Calu3 (cell line): ENCODE results near the gene CNTN1. TPM values are rescaled to one million over a fixed set of nuclear protein-coding genes. Genes with fewer than 3 reads are reported as not detected.

Source experiments
- BruUV-seq: library from RNA; stranded (reverse); fragments of 400-500 nt; replicated peaks from 2 replicates; lab custom pipeline; 2021; lab: Mats Ljungman, UMichigan
- CTCF ChIA-PET: fragments of 300-600 bp; sonication (Branson Sonifier 250); formaldehyde crosslinking; loops from one replicate; lab custom pipeline; 2022; ENCODE audit warnings: antibody characterized with exemption; lab: Charles Lee
- DNase-seq: peaks from one replicate; pipeline ENCODE4 v3.0.0; 2022
- H3K27ac Mint-ChIP-seq: one replicate; pipeline ENCODE4 v1.8.0; 2022; ENCODE audit warnings: mixed read lengths; ENCODE audit not compliant: unreplicated experiment
- H3K27me3 Mint-ChIP-seq: one replicate; pipeline ENCODE4 v1.8.0; 2022; ENCODE audit warnings: mixed read lengths; ENCODE audit not compliant: unreplicated experiment
- H3K36me3 Mint-ChIP-seq: one replicate; pipeline ENCODE4 v1.8.0; 2022; ENCODE audit warnings: mild to moderate bottlenecking, moderate library complexity, mixed read lengths; ENCODE audit not compliant: insufficient read depth, unreplicated experiment
- H3K4me1 Mint-ChIP-seq: one replicate; pipeline ENCODE4 v1.8.0; 2022; ENCODE audit warnings: mild to moderate bottlenecking, low read depth, mixed read lengths; ENCODE audit not compliant: unreplicated experiment
- H3K4me3 Mint-ChIP-seq: one replicate; pipeline ENCODE4 v1.8.0; 2022; ENCODE audit warnings: mild to moderate bottlenecking, low read depth, moderate library complexity, mixed read lengths; ENCODE audit not compliant: unreplicated experiment
- H3K9me3 Mint-ChIP-seq: one replicate; pipeline ENCODE4 v1.8.0; 2022; ENCODE audit warnings: low read depth, mixed read lengths; ENCODE audit not compliant: unreplicated experiment
- CTCF ChIP-seq: fragments of 200-600 bp; IDR thresholded peaks from one replicate; pipeline ENCODE4 v1.8.0; 2022; ENCODE audit warnings: antibody characterized with exemption; ENCODE audit not compliant: unreplicated experiment
- intact Hi-C: fragments of 100-400 bp; cut with micrococcal nuclease; formaldehyde crosslinking; loops from one replicate; pipeline ENCODE4 v1.10.0; 2022; ENCODE audit not compliant: unreplicated experiment
- total RNA-seq: library from RNA; stranded (reverse); gene quantifications from 2 replicates; pipeline ENCODE4 v1.2.3, GENCODE V29; 2022

The CNTN1 gene
- total RNA-seq, 1 experiment from 2014 or later = not detected

- intact Hi-C loops = no loop called here
- H3K4me1 Mint-ChIP-seq = no peaks in the 10 kb centered on the region
- H3K4me3 Mint-ChIP-seq = no peak overlapping the region
- no peak overlapping the region for H3K27ac Mint-ChIP-seq
- no peaks in the 10 kb centered on the region for H3K9me3 Mint-ChIP-seq
- CTCF ChIA-PET = no interaction called here
- TF ChIP-seq CTCF = no peak
- H3K27me3 Mint-ChIP-seq = no peaks in the 10 kb centered on the region
- no peak for DNase-seq
- H3K36me3 Mint-ChIP-seq = peaks cover 4% of the 10 kb centered on the region
- no TSS peak for BruUV-seq
Measured at GRCh38 chr12:40770781-40771180, 78.5 kb downstream of the CNTN1 start.

GRCh38 chr12:40775661-40776060 lies 83.4 kb downstream of the CNTN1 start:
- DNase-seq = no peak
- Mint-ChIP-seq H3K27ac (no peak overlapping the region), H3K27me3 (no peaks in the 10 kb centered on the region), H3K4me1 (peaks cover 11% of the 10 kb centered on the region), H3K36me3 (no peaks in the 10 kb centered on the region), H3K4me3 (no peak overlapping the region), H3K9me3 (no peaks in the 10 kb centered on the region)
- intact Hi-C loops = no loop called here
- CTCF ChIA-PET = no interaction called here
- no peak for TF ChIP-seq CTCF
- no TSS peak for BruUV-seq

- no TSS peak for BruUV-seq
- H3K4me3 Mint-ChIP-seq = no peak overlapping the region
- no peaks in the 10 kb centered on the region for H3K27me3 Mint-ChIP-seq
- H3K27ac Mint-ChIP-seq = no peak overlapping the region
- H3K36me3 Mint-ChIP-seq = no peaks in the 10 kb centered on the region
- no peak for TF ChIP-seq CTCF
- H3K9me3 Mint-ChIP-seq = no peaks in the 10 kb centered on the region
- intact Hi-C loops = no loop called here
- CTCF ChIA-PET = no interaction called here
- no peaks in the 10 kb centered on the region for H3K4me1 Mint-ChIP-seq
- no peak for DNase-seq
Measured at GRCh38 chr12:40784102-40784501, 91.9 kb downstream of the CNTN1 start.

GRCh38 chr12:40788276-40788675 lies 96.0 kb downstream of the CNTN1 start:
- no peak overlapping the region for H3K27ac Mint-ChIP-seq
- H3K9me3 Mint-ChIP-seq = no peaks in the 10 kb centered on the region
- DNase-seq = no peak
- BruUV-seq = no TSS peak
- H3K4me1 Mint-ChIP-seq = no peaks in the 10 kb centered on the region
- H3K27me3 Mint-ChIP-seq = no peaks in the 10 kb centered on the region
- no peak for TF ChIP-seq CTCF
- CTCF ChIA-PET = no interaction called here
- H3K36me3 Mint-ChIP-seq = no peaks in the 10 kb centered on the region
- intact Hi-C loops = no loop called here
- no peak overlapping the region for H3K4me3 Mint-ChIP-seq
